ENCODE measurements around the gene BLOC1S5. TPM values are rescaled to one million over a fixed set of nuclear protein-coding genes. Genes with fewer than 3 reads are reported as not detected.

The BLOC1S5 gene
- total RNA-seq, 2 donors from 2014 or later, result 14.4 to 17.6 TPM

DNA sequence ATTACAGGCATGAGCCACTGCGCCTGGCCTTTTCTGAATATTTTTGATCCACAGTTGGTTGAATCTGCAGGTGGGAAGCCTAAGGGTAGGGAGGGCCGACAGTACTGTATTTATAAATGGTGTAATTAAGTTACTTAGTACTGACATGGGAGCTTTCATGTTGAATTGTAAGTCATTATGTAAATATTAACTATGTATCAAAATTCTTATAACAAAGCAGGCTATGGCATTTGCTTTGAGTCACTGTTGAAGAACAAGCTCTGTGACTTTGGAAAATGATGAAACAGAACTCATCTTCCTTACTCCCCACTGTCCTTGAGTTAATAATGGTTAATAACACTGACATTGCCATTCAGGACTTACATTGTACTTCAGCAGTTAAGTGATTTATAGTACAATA, 90.6 kb downstream of the BLOC1S5 start:
- 95 to 100% methylated on average over 1 to 2 of the region's 2 CpGs for WGBS, 2 experiments (ENCODE audit: insufficient coverage in 1 of 2, insufficient read length in 1 of 2)
- Histone ChIP-seq H3K27me3 (ENCODE audit: control insufficient read depth, insufficient read depth, low read length, poor library complexity, severe bottlenecking) (no peaks in the 10 kb centered on the region), H3K36me3 (ENCODE audit: control insufficient read depth, insufficient read depth, low read length) (no peaks in the 10 kb centered on the region), H3K9ac (ENCODE audit: extremely low read depth, low read length, poor library complexity, severe bottlenecking) (no peak overlapping the region), H3K27ac (ENCODE audit: low read depth, low read length) (no peak overlapping the region), H3K9me3 (ENCODE audit: control insufficient read depth, low read length) (peaks cover 25% of the 10 kb centered on the region), H3K4me3 (ENCODE audit: low read length) (no peak overlapping the region), H3K4me1 (ENCODE audit: control insufficient read depth, insufficient read depth, low read length) (peaks cover 7% of the 10 kb centered on the region)
- Mint-ChIP-seq H3K36me3 (ENCODE audit: low read depth) (peaks cover 6% of the 10 kb centered on the region), H3K9me3 (peaks cover 29% of the 10 kb centered on the region), H3K4me3 (no peak overlapping the region), H3K27me3 (ENCODE audit: insufficient read depth) (peaks cover 10% of the 10 kb centered on the region), H3K4me1 (peaks cover 21% of the 10 kb centered on the region), H3K27ac (no peak overlapping the region)
- no peak for DNase-seq
- TF ChIP-seq, protein P1, sequence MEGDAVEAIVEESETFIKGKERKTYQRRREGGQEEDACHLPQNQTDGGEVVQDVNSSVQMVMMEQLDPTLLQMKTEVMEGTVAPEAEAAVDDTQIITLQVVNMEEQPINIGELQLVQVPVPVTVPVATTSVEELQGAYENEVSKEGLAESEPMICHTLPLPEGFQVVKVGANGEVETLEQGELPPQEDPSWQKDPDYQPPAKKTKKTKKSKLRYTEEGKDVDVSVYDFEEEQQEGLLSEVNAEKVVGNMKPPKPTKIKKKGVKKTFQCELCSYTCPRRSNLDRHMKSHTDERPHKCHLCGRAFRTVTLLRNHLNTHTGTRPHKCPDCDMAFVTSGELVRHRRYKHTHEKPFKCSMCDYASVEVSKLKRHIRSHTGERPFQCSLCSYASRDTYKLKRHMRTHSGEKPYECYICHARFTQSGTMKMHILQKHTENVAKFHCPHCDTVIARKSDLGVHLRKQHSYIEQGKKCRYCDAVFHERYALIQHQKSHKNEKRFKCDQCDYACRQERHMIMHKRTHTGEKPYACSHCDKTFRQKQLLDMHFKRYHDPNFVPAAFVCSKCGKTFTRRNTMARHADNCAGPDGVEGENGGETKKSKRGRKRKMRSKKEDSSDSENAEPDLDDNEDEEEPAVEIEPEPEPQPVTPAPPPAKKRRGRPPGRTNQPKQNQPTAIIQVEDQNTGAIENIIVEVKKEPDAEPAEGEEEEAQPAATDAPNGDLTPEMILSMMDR (conservative IDR thresholded peaks at IDR 0.05), result no peak

DNA sequence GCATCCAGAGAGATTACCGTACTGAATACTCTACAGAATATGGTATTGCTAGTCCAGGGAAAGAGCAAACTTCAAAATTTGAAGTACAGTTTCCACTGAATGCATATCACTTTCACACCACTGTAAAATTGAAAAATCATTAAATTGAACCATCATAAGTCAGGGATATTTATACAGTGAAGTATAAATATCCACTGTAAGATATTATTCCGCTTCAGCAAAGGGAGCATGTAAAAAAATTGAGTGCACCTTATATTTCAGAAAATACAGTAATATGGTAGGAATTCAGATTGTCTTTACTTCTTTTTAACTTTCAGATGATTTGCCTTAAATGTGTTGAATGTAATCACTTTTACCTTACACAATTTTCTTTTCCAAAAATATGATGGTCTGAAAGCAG, 92.7 kb downstream of the BLOC1S5 start:
- TF ChIP-seq, protein P1 (conservative IDR thresholded peaks at IDR 0.05), result no peak
- H3K9me3 Mint-ChIP-seq, result peaks cover 19% of the 10 kb centered on the region
- H3K4me1 Mint-ChIP-seq, result peaks cover 12% of the 10 kb centered on the region
- Histone ChIP-seq H3K4me3 (ENCODE audit: low read length) (no peak overlapping the region), H3K27ac (ENCODE audit: low read depth, low read length) (no peak overlapping the region), H3K4me1 (ENCODE audit: control insufficient read depth, insufficient read depth, low read length) (peaks cover 7% of the 10 kb centered on the region), H3K36me3 (ENCODE audit: control insufficient read depth, insufficient read depth, low read length) (no peaks in the 10 kb centered on the region), H3K9ac (ENCODE audit: extremely low read depth, low read length, poor library complexity, severe bottlenecking) (no peak overlapping the region), H3K27me3 (ENCODE audit: control insufficient read depth, insufficient read depth, low read length, poor library complexity, severe bottlenecking) (no peaks in the 10 kb centered on the region), H3K9me3 (ENCODE audit: control insufficient read depth, low read length) (peaks cover 19% of the 10 kb centered on the region)
- H3K27me3 Mint-ChIP-seq (ENCODE audit: insufficient read depth), result peaks cover 8% of the 10 kb centered on the region
- no peak overlapping the region for H3K4me3 Mint-ChIP-seq
- WGBS, 2 experiments (ENCODE audit: insufficient coverage in 1 of 2, insufficient read length in 1 of 2), result 85% methylated on average over 2 of the region's 2 CpGs; no CpG with 5 or more reads in 1 of the 2 experiments
- no peak overlapping the region for H3K27ac Mint-ChIP-seq
- H3K36me3 Mint-ChIP-seq (ENCODE audit: low read depth), result peaks cover 6% of the 10 kb centered on the region
- no peak for DNase-seq

DNA sequence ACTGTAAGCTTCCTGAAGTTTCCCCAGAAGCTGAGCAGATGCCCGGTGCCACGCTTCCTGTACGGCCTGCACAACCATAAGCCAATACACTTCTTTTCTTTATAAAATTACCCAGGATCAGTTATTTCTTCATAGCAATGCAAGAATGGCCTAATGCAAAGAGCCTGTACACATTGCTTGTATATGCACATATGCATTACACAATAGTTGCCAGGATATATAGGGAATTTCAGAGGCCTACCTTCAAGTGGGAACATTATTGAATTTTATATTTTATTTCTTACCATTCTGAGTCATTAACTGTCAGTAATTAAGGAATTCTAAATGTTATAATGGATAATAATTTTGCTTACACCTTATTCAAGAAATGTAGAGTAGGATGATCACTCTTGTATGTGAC, 93.6 kb downstream of the BLOC1S5 start:
- no peaks in the 10 kb centered on the region for H3K36me3 ChIP-seq (ENCODE audit: control insufficient read depth, insufficient read depth, low read length)
- H3K9me3 ChIP-seq (ENCODE audit: control insufficient read depth, low read length), result peaks cover 19% of the 10 kb centered on the region
- H3K4me3 ChIP-seq (ENCODE audit: low read length), result no peak overlapping the region
- H3K4me3 Mint-ChIP-seq, result no peak overlapping the region
- H3K27me3 ChIP-seq (ENCODE audit: control insufficient read depth, insufficient read depth, low read length, poor library complexity, severe bottlenecking), result no peaks in the 10 kb centered on the region
- peaks cover 2% of the 10 kb centered on the region for H3K4me1 ChIP-seq (ENCODE audit: control insufficient read depth, insufficient read depth, low read length)
- H3K27ac ChIP-seq (ENCODE audit: low read depth, low read length), result no peak overlapping the region
- TF ChIP-seq, protein P1 (conservative IDR thresholded peaks at IDR 0.05), result no peak
- peaks cover 6% of the 10 kb centered on the region for H3K36me3 Mint-ChIP-seq (ENCODE audit: low read depth)
- H3K4me1 Mint-ChIP-seq, result peaks cover 8% of the 10 kb centered on the region
- DNase-seq, result no peak
- H3K9me3 Mint-ChIP-seq, result peaks cover 18% of the 10 kb centered on the region
- no peak overlapping the region for H3K9ac ChIP-seq (ENCODE audit: extremely low read depth, low read length, poor library complexity, severe bottlenecking)
- H3K27ac Mint-ChIP-seq, result no peak overlapping the region
- peaks cover 7% of the 10 kb centered on the region for H3K27me3 Mint-ChIP-seq (ENCODE audit: insufficient read depth)
- WGBS, 2 experiments (ENCODE audit: insufficient coverage in 1 of 2, insufficient read length in 1 of 2), result 74% methylated on average over 3 of the region's 3 CpGs; no CpG with 5 or more reads in 1 of the 2 experiments

Other genes with a start within 250 kb of the BLOC1S5 start
- gene TXNDC5, start 153.6 kb downstream of the BLOC1S5 start, total RNA-seq, result 10 to 100 TPM; 18.0 to 42.5 TPM
- 10 to 100 TPM; 41.5 to 46.6 TPM for gene EEF1E1, start 38.2 kb upstream of the BLOC1S5 start, total RNA-seq

Measured in endodermal cell (in vitro differentiated cells).